HepG2 (cell line): ENCODE measurements around the gene VPS11. TPM values are rescaled to one million over a fixed set of nuclear protein-coding genes. Genes with fewer than 3 reads are reported as not detected.

Source experiments
- ASH2L ChIP-seq: fragments of 300-600, 200-600 bp; sonication (generic); IDR thresholded peaks from 2 replicates; pipeline ENCODE4 v1.7.0; 2017; ENCODE audit warnings: low read depth, mild to moderate bottlenecking, moderate library complexity, mixed read lengths, low read length; ENCODE audit not compliant: insufficient read length
- CCAR2 ChIP-seq: fragments of 200-400 bp; formaldehyde crosslinking; optimal IDR thresholded peaks from 2 replicates; pipeline ENCODE3; 2018; ENCODE audit warnings: low read depth, mild to moderate bottlenecking, low read length, moderate library complexity
- CENPX ChIP-seq: sonication (generic); formaldehyde crosslinking; IDR thresholded peaks from 2 replicates; pipeline ENCODE4 v1.9.0; 2021; ENCODE audit warnings: mild to moderate bottlenecking, missing genetic modification reagents, moderate library complexity
- FOSL2 ChIP-seq: sonication (generic); formaldehyde crosslinking; IDR thresholded peaks from 2 replicates; pipeline ENCODE4 v1.4.0; 2020; ENCODE audit warnings: missing genetic modification reagents
- MED1 ChIP-seq: sonication (generic); formaldehyde crosslinking; IDR thresholded peaks from 2 replicates; pipeline ENCODE4 v1.4.0; 2020; ENCODE audit warnings: missing genetic modification reagents
- MED13 ChIP-seq: sonication (generic); formaldehyde crosslinking; IDR thresholded peaks from 2 replicates; pipeline ENCODE4 v1.5.0; 2020; ENCODE audit warnings: missing genetic modification reagents
- NCOA2 ChIP-seq: sonication (generic); formaldehyde crosslinking; IDR thresholded peaks from 2 replicates; pipeline ENCODE4 v1.8.0; 2022; ENCODE audit warnings: inconsistent platforms
- NFIC ChIP-seq: IDR thresholded peaks from 2 replicates; pipeline ENCODE4 v1.6.1; 2012; ENCODE audit warnings: mild to moderate bottlenecking, low read length, inconsistent platforms
- PHF8 ChIP-seq: sonication (generic); formaldehyde crosslinking; IDR thresholded peaks from 2 replicates; pipeline ENCODE4 v1.5.0; 2020; ENCODE audit warnings: missing genetic modification reagents
- PRMT3 ChIP-seq: sonication (generic); formaldehyde crosslinking; IDR thresholded peaks from 2 replicates; pipeline ENCODE4 v1.8.1; 2022; ENCODE audit warnings: low read depth, mild to moderate bottlenecking, moderate library complexity, missing genetic modification reagents, borderline replicate concordance
- RCOR2 ChIP-seq: IDR thresholded peaks from 2 replicates; pipeline ENCODE4 v1.6.1; 2016; ENCODE audit warnings: missing biosample characterization, missing genetic modification reagents
- RXRA ChIP-seq: sonication (generic); formaldehyde crosslinking; IDR thresholded peaks from 2 replicates; pipeline ENCODE4 v1.5.1; 2020; ENCODE audit warnings: missing genetic modification reagents
- SALL2 ChIP-seq: sonication (generic); formaldehyde crosslinking; IDR thresholded peaks from 2 replicates; pipeline ENCODE4 v1.8.1; 2023; ENCODE audit warnings: mild to moderate bottlenecking, missing genetic modification reagents, inconsistent platforms
- SAP130 ChIP-seq: IDR thresholded peaks from 2 replicates; pipeline ENCODE4 v1.6.1; 2016; ENCODE audit warnings: low read depth
- SRSF9 ChIP-seq: fragments of 200-400 bp; formaldehyde crosslinking; IDR thresholded peaks from 2 replicates; pipeline ENCODE4 v1.6.1; 2018; ENCODE audit warnings: borderline replicate concordance, mild to moderate bottlenecking, low read depth, low read length; ENCODE audit not compliant: insufficient read depth, poor library complexity, severe bottlenecking
- SUZ12 ChIP-seq: fragments of 150-350 bp; IDR thresholded peaks from 2 replicates; pipeline ENCODE4 v1.6.1; 2014; ENCODE audit warnings: low read depth, low read length
- U2AF1 ChIP-seq: fragments of 200-400 bp; formaldehyde crosslinking; optimal IDR thresholded peaks from 2 replicates; pipeline ENCODE3; 2017; ENCODE audit warnings: mild to moderate bottlenecking, low read depth, low read length
- XBP1 ChIP-seq: sonication (generic); formaldehyde crosslinking; IDR thresholded peaks from 2 replicates; pipeline ENCODE4 v1.5.0; 2020; ENCODE audit warnings: missing genetic modification reagents
- YEATS2 ChIP-seq: sonication (generic); formaldehyde crosslinking; IDR thresholded peaks from 2 replicates; pipeline ENCODE4 v1.4.0; 2020; ENCODE audit warnings: missing genetic modification reagents, borderline replicate concordance
- ZFP62 ChIP-seq: sonication (generic); formaldehyde crosslinking; IDR thresholded peaks from 2 replicates; pipeline ENCODE4 v1.4.0; 2020; ENCODE audit warnings: missing genetic modification reagents
- ZFX ChIP-seq: sonication (generic); formaldehyde crosslinking; IDR thresholded peaks from 2 replicates; pipeline ENCODE4 v1.4.0; 2020; ENCODE audit warnings: mild to moderate bottlenecking, low read depth, missing genetic modification reagents, moderate library complexity
- ZNF331 ChIP-seq: sonication (generic); formaldehyde crosslinking; IDR thresholded peaks from 2 replicates; pipeline ENCODE4 v1.4.0; 2020; ENCODE audit warnings: missing genetic modification reagents
- ZNF577 ChIP-seq: sonication (generic); formaldehyde crosslinking; IDR thresholded peaks from 2 replicates; pipeline ENCODE4 v1.4.0; 2020; ENCODE audit warnings: mild to moderate bottlenecking, low read depth, missing genetic modification reagents, borderline replicate concordance
- ZNF615 ChIP-seq: sonication (generic); formaldehyde crosslinking; IDR thresholded peaks from 2 replicates; pipeline ENCODE4 v1.5.0; 2020; ENCODE audit warnings: mild to moderate bottlenecking, missing genetic modification reagents, borderline replicate concordance
- ZNF672 ChIP-seq: sonication (generic); formaldehyde crosslinking; IDR thresholded peaks from 2 replicates; pipeline ENCODE4 v1.8.1; 2022; ENCODE audit warnings: missing genetic modification reagents
- ZNF772 ChIP-seq: sonication (generic); formaldehyde crosslinking; IDR thresholded peaks from 2 replicates; pipeline ENCODE4 v1.5.0; 2020; ENCODE audit warnings: mild to moderate bottlenecking, missing genetic modification reagents
- ZNF775 ChIP-seq: sonication (generic); formaldehyde crosslinking; IDR thresholded peaks from 2 replicates; pipeline ENCODE4 v1.4.0; 2020; ENCODE audit warnings: missing genetic modification reagents, mild to moderate bottlenecking, moderate library complexity, borderline replicate concordance
- ZNF782 ChIP-seq: sonication (generic); formaldehyde crosslinking; IDR thresholded peaks from 2 replicates; pipeline ENCODE4 v1.4.0; 2020; ENCODE audit warnings: missing genetic modification reagents, mild to moderate bottlenecking, borderline replicate concordance
- ZNF83 ChIP-seq: sonication (generic); formaldehyde crosslinking; IDR thresholded peaks from 2 replicates; pipeline ENCODE4 v1.4.0; 2020; ENCODE audit warnings: missing genetic modification reagents, mild to moderate bottlenecking, borderline replicate concordance
- polyA plus RNA-seq, 8 experiments: library from polyadenylated mRNA; depleted of rRNA in 3 of 8; stranded (reverse) in 7 of 8; unstranded in 1 of 8; fragments of >200 nt; fragmentation: Illumina TruSeq in 4 of 8; extraction: Trizol in 4 of 8; gene quantifications; 2 replicates each; pipeline versions ENCODE4 v1.2.1 to v1.2.3, GENCODE V29; 2011 to 2016; ENCODE audit warnings: low read depth in 4 of 8, missing spikeins in 1 of 8, mixed read lengths in 1 of 8; ENCODE audit not compliant: insufficient read depth in 1 of 8
- total RNA-seq, 5 experiments: library from RNA; depleted of rRNA; stranded (reverse); fragments of >200 nt; fragmentation: Illumina TruSeq; extraction: Trizol; gene quantifications; 2 replicates each; pipeline ENCODE4 v1.2.3, GENCODE V29; 2016; ENCODE audit warnings: low read depth in 1 of 5
- TF ChIP-seq, protein P1 (sequence below): sonication (generic); formaldehyde crosslinking; IDR thresholded peaks from 2 replicates; pipeline ENCODE4 v1.4.0; 2020; ENCODE audit warnings: mild to moderate bottlenecking, missing genetic modification reagents
- TF ChIP-seq, protein P2 (sequence below): IDR thresholded peaks from 2 replicates; pipeline ENCODE4 v1.6.1; 2016; ENCODE audit warnings: low read depth

VPS11 gene
- total and polyA plus RNA-seq, 2 of the 13 experiments (the other 11 are each of a cell fraction or from before 2014, with no cell fraction given): 13.7 to 21.6 TPM

DNA sequence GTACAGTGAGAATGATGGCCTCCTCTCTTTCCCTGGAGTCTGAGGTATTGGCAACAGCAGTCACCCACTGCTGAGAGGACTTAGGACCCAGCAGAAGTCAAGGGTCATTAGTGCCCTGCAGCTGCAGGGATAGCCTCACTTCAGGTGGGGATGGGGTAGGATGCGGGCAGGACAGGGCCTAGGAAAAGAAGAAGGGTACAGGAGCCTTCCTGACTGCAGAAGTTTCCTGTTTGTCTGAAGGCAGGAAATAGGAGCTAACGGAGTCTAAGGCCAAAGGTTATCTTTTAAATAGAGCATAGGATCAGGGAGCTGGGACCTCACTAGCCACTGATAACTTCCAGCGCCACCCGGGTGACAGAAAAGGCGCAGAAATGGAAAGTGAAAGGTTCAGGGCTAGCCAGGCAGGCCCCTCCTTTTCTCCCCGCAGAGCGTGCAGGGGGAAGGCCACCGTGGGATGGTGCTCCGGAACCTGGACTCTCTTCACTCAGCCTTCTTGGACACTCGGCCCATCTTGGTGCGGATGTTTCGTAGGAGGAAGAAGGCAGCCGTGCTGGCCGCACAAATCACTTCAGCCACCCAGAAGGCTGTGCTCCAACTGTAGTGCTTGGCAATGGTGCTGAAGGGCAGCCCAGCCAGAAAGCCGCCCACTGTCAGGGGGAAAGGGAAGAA is 43.1 kb upstream of the VPS11 start (continued):
- TF ChIP-seq ZNF331 (CRISPR knock-in tag) (no peak), ZNF775 (CRISPR knock-in tag) (no peak), NFIC (no peak), PRMT3 (CRISPR knock-in tag) (no peak), U2AF1 (no peak), FOSL2 (0 out of 2 replicates have a peak, but pooled peaks have one; percentile 2), RXRA (CRISPR knock-in tag) (peak; percentile 25; the same call in 1 of the 2 replicates), NCOA2 (CRISPR knock-in tag) (no peak), CCAR2 (no peak), ZNF83 (CRISPR knock-in tag) (no peak), MED13 (CRISPR knock-in tag) (no peak), ZNF782 (no peak; the same call in 1 of the 2 replicates), SALL2 (CRISPR knock-in tag) (no peak), ZNF615 (CRISPR knock-in tag) (0 out of 2 replicates have a peak, but pooled peaks have one; percentile 36), ZFP62 (CRISPR knock-in tag) (no peak), ASH2L (peak; percentile 51), MED1 (peak; percentile 75), CENPX (CRISPR knock-in tag) (no peak), RCOR2 (no peak), ZNF772 (CRISPR knock-in tag) (no peak), YEATS2 (CRISPR knock-in tag) (no peak), ZFX (CRISPR knock-in tag) (no peak; the same call in 1 of the 2 replicates), PHF8 (CRISPR knock-in tag) (no peak), ZNF672 (no peak), ZNF577 (CRISPR knock-in tag) (no peak), SUZ12 (no peak), XBP1 (no peak), SAP130 (CRISPR knock-in tag) (peak; percentile 51), SRSF9 (no peak)
- TF ChIP-seq, protein P1, sequence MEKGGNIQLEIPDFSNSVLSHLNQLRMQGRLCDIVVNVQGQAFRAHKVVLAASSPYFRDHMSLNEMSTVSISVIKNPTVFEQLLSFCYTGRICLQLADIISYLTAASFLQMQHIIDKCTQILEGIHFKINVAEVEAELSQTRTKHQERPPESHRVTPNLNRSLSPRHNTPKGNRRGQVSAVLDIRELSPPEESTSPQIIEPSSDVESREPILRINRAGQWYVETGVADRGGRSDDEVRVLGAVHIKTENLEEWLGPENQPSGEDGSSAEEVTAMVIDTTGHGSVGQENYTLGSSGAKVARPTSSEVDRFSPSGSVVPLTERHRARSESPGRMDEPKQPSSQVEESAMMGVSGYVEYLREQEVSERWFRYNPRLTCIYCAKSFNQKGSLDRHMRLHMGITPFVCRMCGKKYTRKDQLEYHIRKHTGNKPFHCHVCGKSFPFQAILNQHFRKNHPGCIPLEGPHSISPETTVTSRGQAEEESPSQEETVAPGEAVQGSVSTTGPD (CRISPR knock-in tag): no peak
- TF ChIP-seq, protein P2, sequence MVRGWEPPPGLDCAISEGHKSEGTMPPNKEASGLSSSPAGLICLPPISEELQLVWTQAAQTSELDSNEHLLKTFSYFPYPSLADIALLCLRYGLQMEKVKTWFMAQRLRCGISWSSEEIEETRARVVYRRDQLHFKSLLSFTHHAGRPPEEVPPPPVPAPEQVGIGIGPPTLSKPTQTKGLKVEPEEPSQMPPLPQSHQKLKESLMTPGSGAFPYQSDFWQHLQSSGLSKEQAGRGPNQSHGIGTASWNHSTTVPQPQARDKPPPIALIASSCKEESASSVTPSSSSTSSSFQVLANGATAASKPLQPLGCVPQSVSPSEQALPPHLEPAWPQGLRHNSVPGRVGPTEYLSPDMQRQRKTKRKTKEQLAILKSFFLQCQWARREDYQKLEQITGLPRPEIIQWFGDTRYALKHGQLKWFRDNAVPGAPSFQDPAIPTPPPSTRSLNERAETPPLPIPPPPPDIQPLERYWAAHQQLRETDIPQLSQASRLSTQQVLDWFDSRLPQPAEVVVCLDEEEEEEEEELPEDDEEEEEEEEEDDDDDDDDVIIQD (CRISPR knock-in tag): 0 out of 2 replicates have a peak, but pooled peaks have one; percentile 11
